Measurements from ENCODE around the gene IFFO2. TPM values are rescaled to one million over a fixed set of nuclear protein-coding genes. Genes with fewer than 3 reads are reported as not detected.

Gene IFFO2
- total and polyA plus RNA-seq, 2 of the 8 experiments (the other 6 are each of a cell fraction or from before 2014, with no cell fraction given): 6.6 to 10.4 TPM

DNA sequence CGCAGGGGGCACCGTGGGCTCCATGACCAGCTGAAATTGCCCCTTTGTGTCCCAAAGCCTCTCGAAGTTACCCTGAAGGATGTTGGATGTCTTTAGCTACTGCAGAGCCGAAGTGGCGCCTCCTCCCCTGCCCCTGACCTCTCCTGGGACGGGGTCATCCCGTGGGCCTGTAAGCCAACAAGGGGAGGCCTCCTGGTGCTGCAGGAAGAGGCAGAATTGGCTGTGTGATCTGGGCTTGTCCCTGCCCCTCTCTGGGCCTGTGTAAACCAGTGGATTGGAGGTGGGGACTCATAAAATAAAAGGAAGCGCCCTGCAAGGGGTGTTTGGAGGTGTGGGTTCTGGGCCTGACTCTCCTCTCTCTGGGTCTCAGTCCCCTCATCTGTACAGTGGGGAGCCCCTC, 94.9 kb downstream of the IFFO2 start (continued):
- TF ChIP-seq RBBP5 (IDR thresholded peaks at IDR 0.05; ENCODE audit: borderline replicate concordance, low read depth, low read length) (no peak), BCL11A (IDR thresholded peaks at IDR 0.05; ENCODE audit: low read depth in 2 of 2, low read length in 2 of 2) (no peak), SIX5 (IDR thresholded peaks at IDR 0.05; ENCODE audit: low read depth, low read length) (no peak), CHD2 (IDR thresholded peaks at IDR 0.05; ENCODE audit: low read length) (no peak), MAFK (IDR thresholded peaks at IDR 0.05; ENCODE audit: low read depth, low read length) (no peak), JUN (IDR thresholded peaks at IDR 0.05; ENCODE audit: low read depth, low read length) (no peak), HDAC2 (IDR thresholded peaks at IDR 0.05; ENCODE audit: borderline replicate concordance in 1 of 2, low read depth in 2 of 2, low read length in 2 of 2) (no peak)
